Endothelial cell (in vitro differentiated cells): Measurements from ENCODE around the gene TTC16. TPM values are rescaled to one million over a fixed set of nuclear protein-coding genes. Genes with fewer than 3 reads are reported as not detected.

Experiments
- DNase-seq: peaks from one replicate; pipeline ENCODE4 v3.0.0; 2021; ENCODE audit warnings: low spot score
- H3K27ac Mint-ChIP-seq: one replicate; pipeline ENCODE4 v1.8.0; 2021; ENCODE audit warnings: mixed read lengths, inconsistent platforms; ENCODE audit not compliant: unreplicated experiment
- H3K27me3 Mint-ChIP-seq: one replicate; pipeline ENCODE4 v1.8.0; 2021; ENCODE audit warnings: mild to moderate bottlenecking, moderate library complexity, mixed read lengths, inconsistent platforms; ENCODE audit not compliant: unreplicated experiment
- H3K36me3 Mint-ChIP-seq: one replicate; pipeline ENCODE4 v1.8.0; 2021; ENCODE audit warnings: mild to moderate bottlenecking, low read depth, mixed read lengths, inconsistent platforms; ENCODE audit not compliant: unreplicated experiment
- H3K4me1 Mint-ChIP-seq: one replicate; pipeline ENCODE4 v1.8.0; 2021; ENCODE audit warnings: mild to moderate bottlenecking, mixed read lengths, inconsistent platforms; ENCODE audit not compliant: unreplicated experiment
- H3K4me3 Mint-ChIP-seq: one replicate; pipeline ENCODE4 v1.8.0; 2021; ENCODE audit warnings: mild to moderate bottlenecking, mixed read lengths, inconsistent platforms; ENCODE audit not compliant: unreplicated experiment
- H3K9me3 Mint-ChIP-seq: one replicate; pipeline ENCODE4 v1.8.0; 2021; ENCODE audit warnings: mixed read lengths, inconsistent platforms; ENCODE audit not compliant: unreplicated experiment
- CTCF ChIP-seq: fragments of 200-600 bp; sonication (generic); IDR thresholded peaks from one replicate; pipeline ENCODE4 v1.5.0; 2021; ENCODE audit warnings: antibody characterized with exemption; ENCODE audit not compliant: unreplicated experiment
- total RNA-seq: library from RNA; stranded (reverse); fragmentation: NEBNext Ultra II Directional; extraction: Animal tissue kit (Norgen Biotek cat#: 25700); gene quantifications from one replicate; pipeline ENCODE4 v1.2.1, GENCODE V29; 2021; ENCODE audit not compliant: unreplicated experiment

TTC16 gene
- total RNA-seq, 1 donor from 2014 or later: 0.08 TPM

- Mint-ChIP-seq H3K36me3 (peaks cover 73% of the 10 kb centered on the region), H3K27ac (no peak overlapping the region), H3K27me3 (peaks cover 10% of the 10 kb centered on the region), H3K4me1 (no peaks in the 10 kb centered on the region), H3K9me3 (no peaks in the 10 kb centered on the region), H3K4me3 (no peak overlapping the region)
- no peak for TF ChIP-seq CTCF
- DNase-seq: no peak
Observed at GRCh38 chr9:127676638-127677037, 39.2 kb upstream of the TTC16 start.

GRCh38 chr9:127679506-127679905, 36.4 kb upstream of the TTC16 start:
- H3K9me3 Mint-ChIP-seq: no peaks in the 10 kb centered on the region
- peak overlapping the region; percentile 6 for H3K4me3 Mint-ChIP-seq
- TF ChIP-seq CTCF: no peak
- peaks cover 69% of the 10 kb centered on the region for H3K36me3 Mint-ChIP-seq
- no peak overlapping the region for H3K27ac Mint-ChIP-seq
- H3K4me1 Mint-ChIP-seq: peaks cover under 1% of the 10 kb centered on the region
- no peak for DNase-seq
- H3K27me3 Mint-ChIP-seq: peaks cover 7% of the 10 kb centered on the region

GRCh38 chr9:127680226-127680625, 35.7 kb upstream of the TTC16 start:
- no peak for DNase-seq
- Mint-ChIP-seq H3K9me3 (no peaks in the 10 kb centered on the region), H3K27ac (peak overlapping the region; percentile 59), H3K4me3 (no peak overlapping the region), H3K27me3 (peaks cover 7% of the 10 kb centered on the region), H3K36me3 (peaks cover 70% of the 10 kb centered on the region), H3K4me1 (peaks cover 3% of the 10 kb centered on the region)
- no peak for TF ChIP-seq CTCF

GRCh38 chr9:127680846-127681245, 35.0 kb upstream of the TTC16 start:
- TF ChIP-seq CTCF: no peak
- Mint-ChIP-seq H3K27ac (no peak overlapping the region), H3K4me1 (peaks cover 3% of the 10 kb centered on the region), H3K9me3 (no peaks in the 10 kb centered on the region), H3K4me3 (peak overlapping the region; percentile 71), H3K27me3 (peaks cover 5% of the 10 kb centered on the region), H3K36me3 (peaks cover 64% of the 10 kb centered on the region)
- DNase-seq: no peak

GRCh38 chr9:127682351-127683136, 33.3 kb upstream of the TTC16 start:
- Mint-ChIP-seq H3K27ac (no peak overlapping the region), H3K36me3 (peaks cover 53% of the 10 kb centered on the region), H3K9me3 (no peaks in the 10 kb centered on the region), H3K27me3 (peaks cover 3% of the 10 kb centered on the region), H3K4me1 (peaks cover 3% of the 10 kb centered on the region), H3K4me3 (no peak overlapping the region)
- no peak for TF ChIP-seq CTCF
- DNase-seq: no peak
